Stomach (tissue), 9 donors: ENCODE data around the gene PIEZO2. TPM values are rescaled to one million over a fixed set of nuclear protein-coding genes. Genes with fewer than 3 reads are reported as not detected.

Experiments
- DNase-seq, 2 donors: peaks; one replicate each; pipeline versions ENCODE4 v3.0.0 to v3.0.0-alpha.2; 2013 to 2019
- H3K27ac ChIP-seq, 5 donors: fragments of 200-600 bp in 4 of 5; sonication (generic) in 4 of 5; one replicate each; pipeline ENCODE4 v1.5.1; 2013 to 2019; ENCODE audit warnings: mild to moderate bottlenecking in 1 of 5, moderate library complexity in 1 of 5
- H3K27me3 ChIP-seq, 3 donors: fragments of 200-600 bp; sonication (generic); one replicate each; pipeline ENCODE4 v1.5.1; 2017 to 2019; ENCODE audit warnings: mixed run types in 1 of 3
- H3K36me3 ChIP-seq, 4 donors: fragments of 200-600 bp; sonication (generic); 1 replicate in 3 of 4; 2 replicates in 1 of 4; pipeline ENCODE4 v1.5.1; 2016 to 2019
- H3K4me1 ChIP-seq, 4 donors: fragments of 200-600 bp; sonication (generic); one replicate each; pipeline ENCODE4 v1.5.1; 2016 to 2019
- H3K4me3 ChIP-seq, 4 donors: fragments of 200-600 bp; sonication (generic) in 3 of 4; one replicate each; pipeline ENCODE4 v1.5.1; 2016 to 2019; ENCODE audit warnings: mild to moderate bottlenecking in 1 of 4
- H3K9me3 ChIP-seq, 4 donors: fragments of 200-600 bp; sonication (generic); one replicate each; pipeline ENCODE4 v1.5.1; 2016 to 2019
- EP300 ChIP-seq: sonication (generic); formaldehyde crosslinking; IDR thresholded peaks from one replicate; pipeline ENCODE4 v1.6.1; 2017; ENCODE audit warnings: antibody characterized with exemption
- POLR2A ChIP-seq, 4 donors: fragments of 450-650 bp; IDR thresholded peaks; one replicate each; pipeline ENCODE4 v1.6.1; 2016; ENCODE audit warnings: antibody characterized with exemption in 4 of 4, control low read depth in 2 of 4, mild to moderate bottlenecking in 1 of 4, moderate library complexity in 1 of 4
- POLR2AphosphoS5 ChIP-seq, 3 donors: sonication (generic); formaldehyde crosslinking; IDR thresholded peaks; one replicate each; pipeline ENCODE4 v1.6.1; 2016; ENCODE audit warnings: antibody characterized with exemption in 3 of 3
- WGBS, 5 donors: extraction: QIAGEN DNeasy Blood & Tissue Kit in 3 of 5; methylation state at CpG; one replicate each; pipeline versions ENCODE4 v1.1.5 to v1.1.7; 2013 to 2018; 5-methylcytosine and 5-hydroxymethylcytosine counted together
- intact Hi-C: fragments of 100-400 bp; cut with DNase I; formaldehyde crosslinking; loops from one replicate; pipeline ENCODE4 v1.15.1; 2023; ENCODE audit warnings: low total_unique reads
- polyA plus RNA-seq, 3 donors: library from polyadenylated mRNA; stranded (reverse); fragments of 200-250 nt; gene quantifications; one replicate each; pipeline ENCODE4 v1.2.3, GENCODE V29; 2013
- total RNA-seq, 5 donors: library from RNA; depleted of rRNA; stranded (reverse); fragments of >200 nt; gene quantifications; one replicate each; pipeline versions ENCODE4 v1.1.0 to v1.2.3, GENCODE V29; 2014 to 2016
- TF ChIP-seq, protein P1 (sequence below), 7 experiments: fragments of 450-650 bp in 4 of 7; fragments of 200-600 bp in 3 of 7; sonication (generic) in 3 of 7; IDR thresholded peaks; one replicate each; pipeline ENCODE4 v1.5.1; 2016 to 2019; ENCODE audit warnings: antibody characterized with exemption in 7 of 7, control low read depth in 2 of 7, mild to moderate bottlenecking in 1 of 7
- donor health status: healthy with polysubstance abuse.
- donor health status: Bipolar disorder and iron deficiency.
- donor health status: healthy.

The PIEZO2 gene
- total and polyA plus RNA-seq, 8 donors, result 0.30 to 45.3 (median 2.5) TPM

DNA sequence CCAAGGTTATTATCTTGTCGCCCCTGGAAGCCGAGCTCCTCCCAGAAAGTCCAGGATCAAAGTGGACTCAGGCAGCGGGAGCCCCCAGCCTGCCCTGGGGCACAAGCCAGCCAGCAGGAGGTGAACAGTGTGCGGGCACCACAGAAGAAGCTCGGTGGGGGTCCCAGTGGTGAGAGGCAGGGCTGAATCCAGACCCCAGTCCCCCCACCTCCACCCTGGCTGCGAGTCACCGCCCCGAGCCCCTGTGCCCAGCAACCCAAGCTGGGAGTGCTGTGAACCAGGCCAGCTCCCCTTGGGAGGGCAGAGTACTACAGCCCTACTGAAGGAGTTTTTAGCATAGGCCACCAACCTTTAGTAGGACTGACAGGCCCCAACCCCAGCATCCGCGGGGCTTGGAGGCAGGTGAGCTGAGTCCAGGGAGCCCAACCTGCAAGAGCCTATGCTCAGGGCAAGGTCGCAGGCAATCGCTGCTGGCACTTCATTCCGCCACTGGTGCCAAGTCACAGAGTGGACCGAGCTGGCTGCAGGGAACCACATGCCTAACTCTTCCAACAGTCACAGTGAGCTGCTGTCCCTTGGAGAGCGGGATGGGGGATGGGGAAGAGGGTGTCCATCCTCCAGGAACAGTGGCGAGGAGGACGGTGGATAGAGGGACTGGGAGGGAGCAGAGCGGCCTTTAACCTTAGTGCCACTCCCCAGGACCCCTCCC, 3.0 kb downstream of the PIEZO2 start:
- peaks cover 6 to 61% (median 46%) of the 10 kb centered on the region in 3 donors for H3K27me3 ChIP-seq
- TF ChIP-seq, protein P1, sequence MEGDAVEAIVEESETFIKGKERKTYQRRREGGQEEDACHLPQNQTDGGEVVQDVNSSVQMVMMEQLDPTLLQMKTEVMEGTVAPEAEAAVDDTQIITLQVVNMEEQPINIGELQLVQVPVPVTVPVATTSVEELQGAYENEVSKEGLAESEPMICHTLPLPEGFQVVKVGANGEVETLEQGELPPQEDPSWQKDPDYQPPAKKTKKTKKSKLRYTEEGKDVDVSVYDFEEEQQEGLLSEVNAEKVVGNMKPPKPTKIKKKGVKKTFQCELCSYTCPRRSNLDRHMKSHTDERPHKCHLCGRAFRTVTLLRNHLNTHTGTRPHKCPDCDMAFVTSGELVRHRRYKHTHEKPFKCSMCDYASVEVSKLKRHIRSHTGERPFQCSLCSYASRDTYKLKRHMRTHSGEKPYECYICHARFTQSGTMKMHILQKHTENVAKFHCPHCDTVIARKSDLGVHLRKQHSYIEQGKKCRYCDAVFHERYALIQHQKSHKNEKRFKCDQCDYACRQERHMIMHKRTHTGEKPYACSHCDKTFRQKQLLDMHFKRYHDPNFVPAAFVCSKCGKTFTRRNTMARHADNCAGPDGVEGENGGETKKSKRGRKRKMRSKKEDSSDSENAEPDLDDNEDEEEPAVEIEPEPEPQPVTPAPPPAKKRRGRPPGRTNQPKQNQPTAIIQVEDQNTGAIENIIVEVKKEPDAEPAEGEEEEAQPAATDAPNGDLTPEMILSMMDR (IDR thresholded peaks at IDR 0.05), result no peak
- TF ChIP-seq POLR2A (IDR thresholded peaks at IDR 0.05) (no peak), EP300 (no peak), POLR2AphosphoS5 (IDR thresholded peaks at IDR 0.05) (no peak)
- peak overlapping the region in 1 of 4 donors; percentile 58 for H3K4me3 ChIP-seq
- 56 to 73% (median 66%) methylated on average over 10 to 18 of the region's 18 CpGs for WGBS, 5 donors
- peak in 1 of 2 donors; percentile 20 for DNase-seq
- no peak overlapping the region for H3K27ac ChIP-seq
- H3K36me3 ChIP-seq, result no peaks in the 10 kb centered on the region
- intact Hi-C loops, result no loop called here
- H3K4me1 ChIP-seq, result peaks cover 0 to 28% (median 20%) of the 10 kb centered on the region in 4 donors
- no peaks in the 10 kb centered on the region for H3K9me3 ChIP-seq

DNA sequence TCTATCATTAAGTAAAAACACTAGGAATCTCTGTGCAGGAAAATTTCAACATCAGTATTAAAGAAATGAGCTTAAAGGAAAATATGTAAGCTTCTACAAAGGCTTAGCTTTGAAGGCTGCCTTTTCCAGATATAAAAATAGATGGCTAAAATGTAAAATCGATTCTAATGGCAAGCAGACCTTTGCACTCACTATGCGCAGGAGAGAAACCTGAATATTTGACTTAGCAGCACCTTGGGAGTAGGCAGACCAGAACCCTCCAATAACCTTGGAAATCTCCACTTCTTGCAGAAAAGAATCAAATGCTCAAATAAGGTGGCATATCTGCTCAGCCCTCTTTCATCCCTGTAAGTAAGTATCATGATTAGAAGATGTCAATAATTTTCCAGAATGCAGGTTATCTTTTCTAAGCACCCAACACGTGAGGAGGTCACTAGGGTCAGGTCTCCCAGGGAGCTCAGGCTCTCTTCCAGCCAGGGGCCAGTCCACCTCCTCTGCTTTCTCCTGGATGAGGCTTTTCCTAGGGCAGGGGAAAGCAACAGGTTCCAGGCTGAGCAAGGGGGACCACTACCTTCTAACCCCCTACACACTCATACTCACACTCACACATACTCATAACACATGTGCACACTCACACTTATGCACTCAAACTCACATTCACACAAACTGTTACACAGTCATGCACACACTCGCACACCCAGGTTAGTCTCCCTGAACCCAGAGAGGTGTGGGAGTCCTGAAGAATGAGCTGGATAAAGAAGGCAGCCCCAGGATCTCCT, 3.8 kb downstream of the PIEZO2 start:
- Histone ChIP-seq H3K4me3 (no peak overlapping the region), H3K27ac (no peak overlapping the region), H3K4me1 (peaks cover 0 to 28% (median 20%) of the 10 kb centered on the region in 4 donors), H3K27me3 (peaks cover 6 to 53% (median 46%) of the 10 kb centered on the region in 3 donors), H3K9me3 (no peaks in the 10 kb centered on the region), H3K36me3 (no peaks in the 10 kb centered on the region)
- 43 to 71% (median 53%) methylated on average over 4 of the region's 4 CpGs for WGBS, 5 donors
- DNase-seq, result no peak
- intact Hi-C loops, result no loop called here
- TF ChIP-seq, protein P1 (IDR thresholded peaks at IDR 0.05), result no peak
- TF ChIP-seq POLR2A (IDR thresholded peaks at IDR 0.05), result no peak
- TF ChIP-seq EP300, result no peak
- no peak for TF ChIP-seq POLR2AphosphoS5 (IDR thresholded peaks at IDR 0.05)

DNA sequence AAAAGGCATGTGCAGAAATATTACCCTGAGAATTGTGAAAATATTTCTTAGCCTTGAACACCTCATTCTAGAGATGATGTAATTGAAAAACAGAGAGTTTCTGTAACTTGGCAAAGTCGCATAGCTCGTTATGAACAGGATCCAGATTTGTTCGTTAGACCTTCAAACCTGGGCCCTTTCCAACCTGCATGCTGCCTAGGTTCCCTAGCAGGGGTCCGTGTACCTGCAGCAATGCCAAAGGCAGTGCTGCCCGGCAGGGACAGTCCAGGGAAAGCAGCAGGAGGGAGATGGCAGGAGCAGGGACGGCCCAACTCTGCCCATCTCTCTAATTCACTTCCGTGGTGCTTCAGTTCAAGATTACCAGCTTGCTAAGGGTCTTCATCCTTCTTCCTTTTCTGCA, 12.0 kb downstream of the PIEZO2 start:
- WGBS, 5 donors, result 72 to 90% (median 77%) methylated on average over 6 to 7 of the region's 7 CpGs
- no peaks in the 10 kb centered on the region for H3K27me3 ChIP-seq
- H3K27ac ChIP-seq, result no peak overlapping the region
- TF ChIP-seq POLR2A (IDR thresholded peaks at IDR 0.05) (no peak), EP300 (no peak), POLR2AphosphoS5 (IDR thresholded peaks at IDR 0.05) (no peak)
- TF ChIP-seq, protein P1 (IDR thresholded peaks at IDR 0.05), result no peak
- H3K4me1 ChIP-seq, result no peaks in the 10 kb centered on the region
- no peak for DNase-seq
- intact Hi-C loops, result no loop called here
- no peaks in the 10 kb centered on the region for H3K9me3 ChIP-seq
- H3K4me3 ChIP-seq, result no peak overlapping the region
- H3K36me3 ChIP-seq, result no peaks in the 10 kb centered on the region

DNA sequence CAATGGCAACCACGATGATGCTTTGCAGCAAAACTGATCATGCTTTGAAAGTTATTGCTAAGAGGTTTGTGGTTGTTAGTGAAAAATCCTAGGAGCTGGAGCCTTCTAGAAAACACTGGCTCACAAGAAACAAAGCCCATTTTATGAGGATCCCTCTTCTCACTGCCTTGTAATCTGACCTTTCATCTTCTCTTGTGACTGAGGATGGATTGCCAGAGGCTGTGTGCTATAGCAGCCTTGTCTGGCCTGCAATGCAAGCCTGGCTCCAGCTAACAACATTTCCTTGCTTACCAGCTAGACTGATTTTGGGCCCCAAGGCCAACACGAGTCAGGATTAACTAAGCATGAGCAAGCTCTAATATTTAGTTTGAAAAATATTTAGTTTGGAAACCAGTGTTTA, 13.1 kb downstream of the PIEZO2 start:
- Histone ChIP-seq H3K27ac (no peak overlapping the region), H3K4me1 (no peaks in the 10 kb centered on the region), H3K36me3 (no peaks in the 10 kb centered on the region), H3K4me3 (no peak overlapping the region), H3K9me3 (no peaks in the 10 kb centered on the region), H3K27me3 (no peaks in the 10 kb centered on the region)
- DNase-seq, result no peak
- TF ChIP-seq EP300 (no peak), POLR2AphosphoS5 (IDR thresholded peaks at IDR 0.05) (no peak), POLR2A (IDR thresholded peaks at IDR 0.05) (no peak)
- TF ChIP-seq, protein P1 (IDR thresholded peaks at IDR 0.05), result no peak
- intact Hi-C loops, result no loop called here
- 37 to 49% (median 42%) methylated on average over 2 of the region's 2 CpGs for WGBS, 5 donors
